Thymus (tissue), 11 donors: Measurements from ENCODE around the gene CYP51A1. TPM values are rescaled to one million over a fixed set of nuclear protein-coding genes. Genes with fewer than 3 reads are reported as not detected.

ENCODE experiments used
- DNase-seq, 9 donors: peaks; one replicate each; pipeline ENCODE4 v3.0.0-alpha.2; 2013; ENCODE audit warnings: low spot score in 9 of 9, low read depth in 6 of 9, missing footprints in 1 of 9
- H3K27ac ChIP-seq, 2 donors: one replicate each; pipeline ENCODE4 v1.5.1; 2013; ENCODE audit warnings: control low read depth in 1 of 2, low read depth in 1 of 2, low read length in 1 of 2, mild to moderate bottlenecking in 1 of 2, moderate library complexity in 1 of 2
- H3K27me3 ChIP-seq, 2 donors: one replicate each; pipeline ENCODE4 v1.5.1; 2013; ENCODE audit warnings: low read length in 1 of 2; ENCODE audit not compliant: control insufficient read depth in 2 of 2, insufficient read depth in 1 of 2
- H3K36me3 ChIP-seq, 2 donors: one replicate each; pipeline ENCODE4 v1.5.1; 2013; ENCODE audit warnings: low read length in 1 of 2, mild to moderate bottlenecking in 1 of 2, moderate library complexity in 1 of 2; ENCODE audit not compliant: control insufficient read depth in 2 of 2, insufficient read depth in 2 of 2
- H3K4me1 ChIP-seq, 2 donors: one replicate each; pipeline ENCODE4 v1.5.1; 2013; ENCODE audit warnings: low read length in 2 of 2; ENCODE audit not compliant: control insufficient read depth in 2 of 2, insufficient read depth in 2 of 2
- H3K4me3 ChIP-seq, 2 donors: one replicate each; pipeline ENCODE4 v1.5.1; 2013; ENCODE audit warnings: low read length in 2 of 2, control low read depth in 1 of 2, mild to moderate bottlenecking in 1 of 2
- H3K9me3 ChIP-seq, 2 donors: one replicate each; pipeline ENCODE4 v1.5.1; 2013; ENCODE audit warnings: low read length in 1 of 2, mild to moderate bottlenecking in 1 of 2; ENCODE audit not compliant: control insufficient read depth in 2 of 2, insufficient read depth in 1 of 2
- WGBS: extraction: QIAGEN DNeasy Blood & Tissue Kit; methylation state at CpG from one replicate; pipeline ENCODE4 v1.1.7; 2013; 5-methylcytosine and 5-hydroxymethylcytosine counted together
- polyA plus RNA-seq: library from polyadenylated mRNA; stranded (reverse); fragments of 200-250 nt; gene quantifications from one replicate; pipeline ENCODE4 v1.2.3, GENCODE V29; 2013
- total RNA-seq: library from RNA; stranded (reverse); fragments of 120-200 nt; gene quantifications from one replicate; pipeline ENCODE4 v1.2.4, GENCODE V29; 2013
- donor health status: healthy.

CYP51A1 gene
- total and polyA plus RNA-seq, 2 donors, result 8.9 to 14.7 TPM

DNA sequence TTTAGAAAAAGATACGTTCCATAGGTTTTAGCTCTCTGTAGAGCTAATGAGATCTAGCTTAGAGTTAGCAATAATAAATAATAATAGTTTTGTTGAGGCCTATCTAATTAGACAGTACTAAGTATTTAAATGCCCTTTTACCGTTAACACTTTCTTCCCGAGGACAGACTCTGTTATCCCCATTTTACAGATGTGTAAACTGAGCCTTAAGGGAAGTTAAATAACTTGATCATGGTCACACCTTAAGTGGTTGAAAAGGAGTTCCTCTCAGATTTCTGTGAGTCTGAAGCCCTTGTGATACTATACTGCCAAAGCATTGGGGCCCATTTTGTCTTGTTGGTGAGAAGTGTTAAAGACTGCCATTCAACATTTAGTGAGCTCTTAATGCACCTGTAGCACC, 61.6 kb downstream of the CYP51A1 start:
- H3K4me1 ChIP-seq, result no peaks in the 10 kb centered on the region
- peaks cover 2 to 23% of the 10 kb centered on the region in 2 donors for H3K36me3 ChIP-seq
- WGBS, result over 99% methylated on average over 3 of the region's 3 CpGs
- DNase-seq, result no peak
- H3K27ac ChIP-seq, result no peak overlapping the region
- no peak overlapping the region for H3K4me3 ChIP-seq
- no peaks in the 10 kb centered on the region for H3K9me3 ChIP-seq
- no peaks in the 10 kb centered on the region for H3K27me3 ChIP-seq

DNA sequence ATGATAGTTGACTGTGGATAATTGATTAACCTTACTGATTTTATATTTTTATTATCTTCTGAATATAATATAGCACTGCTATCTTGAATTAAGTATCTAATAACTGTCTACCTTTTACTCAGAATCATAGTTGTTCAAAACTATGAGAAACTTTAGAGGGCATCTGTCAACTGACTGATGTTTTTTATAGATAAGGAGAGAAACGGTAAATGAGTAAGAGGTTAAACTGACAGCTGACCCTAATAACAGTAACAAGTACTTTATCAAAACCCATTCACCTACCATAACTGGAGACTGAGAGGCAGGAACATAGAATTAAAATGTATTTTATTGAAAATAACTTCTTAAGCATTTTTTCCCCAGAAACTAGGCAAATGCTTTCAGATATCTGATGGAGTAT, 62.2 kb downstream of the CYP51A1 start:
- Histone ChIP-seq H3K4me1 (no peaks in the 10 kb centered on the region), H3K27ac (no peak overlapping the region), H3K36me3 (peaks cover 2 to 23% of the 10 kb centered on the region in 2 donors), H3K9me3 (no peaks in the 10 kb centered on the region), H3K27me3 (no peaks in the 10 kb centered on the region), H3K4me3 (no peak overlapping the region)
- no peak for DNase-seq
- WGBS, result 95% methylated on average over 1 of the region's 1 CpG

DNA sequence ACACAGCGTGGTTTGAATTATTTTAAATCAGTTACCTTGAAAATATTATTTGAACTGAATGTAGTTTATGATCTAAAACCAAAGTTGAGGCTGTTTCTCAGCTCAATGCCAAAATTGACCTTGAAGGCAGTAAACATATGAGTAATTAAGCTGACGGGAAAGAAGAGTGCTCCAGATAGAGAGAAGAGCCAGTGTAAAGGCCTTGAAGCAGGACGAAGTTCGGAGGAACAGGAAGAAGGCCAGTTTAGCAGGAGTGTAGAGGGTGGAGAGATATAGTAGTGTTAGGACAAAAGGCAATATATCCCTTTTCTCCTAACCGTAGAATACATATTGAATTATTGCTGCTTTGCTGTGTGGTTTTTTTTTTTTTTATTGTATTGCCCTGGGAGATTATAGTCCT, 63.2 kb downstream of the CYP51A1 start:
- H3K27me3 ChIP-seq, result no peaks in the 10 kb centered on the region
- no peaks in the 10 kb centered on the region for H3K9me3 ChIP-seq
- no peaks in the 10 kb centered on the region for H3K4me1 ChIP-seq
- H3K36me3 ChIP-seq, result peaks cover 7 to 30% of the 10 kb centered on the region in 2 donors
- 98% methylated on average over 5 of the region's 5 CpGs for WGBS
- H3K4me3 ChIP-seq, result no peak overlapping the region
- DNase-seq, result no peak
- no peak overlapping the region for H3K27ac ChIP-seq

DNA sequence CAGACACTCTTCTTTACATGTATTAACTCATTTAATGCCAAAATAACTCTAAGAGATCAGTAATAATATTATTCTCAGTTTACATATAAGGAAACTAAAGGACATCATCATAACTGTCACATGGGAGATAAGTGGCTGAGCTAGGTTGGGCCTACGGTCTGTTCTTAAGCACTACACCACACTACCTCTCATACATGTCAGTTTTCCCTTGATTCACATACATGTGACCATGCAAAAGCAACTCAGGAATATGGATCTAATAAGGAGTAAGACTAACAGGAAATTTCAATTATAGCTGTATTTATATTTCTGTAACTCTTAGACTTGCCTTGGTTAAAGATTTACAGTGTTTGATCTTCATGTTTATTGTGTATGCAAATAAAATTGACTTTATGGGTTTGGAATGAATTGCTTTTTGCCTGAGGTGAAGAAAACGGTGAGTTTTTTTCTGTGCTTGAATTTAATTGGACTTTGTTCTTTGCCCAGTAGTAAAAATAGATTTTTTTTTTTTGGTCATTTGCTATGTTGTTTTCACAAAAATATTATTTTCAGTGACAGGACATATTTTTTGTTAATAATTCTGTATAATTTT, 69.7 kb downstream of the CYP51A1 start:
- WGBS, result 99% methylated on average over 2 of the region's 2 CpGs
- no peak overlapping the region for H3K27ac ChIP-seq
- peaks cover 4 to 28% of the 10 kb centered on the region in 2 donors for H3K36me3 ChIP-seq
- H3K4me1 ChIP-seq, result no peaks in the 10 kb centered on the region
- H3K27me3 ChIP-seq, result no peaks in the 10 kb centered on the region
- H3K4me3 ChIP-seq, result no peak overlapping the region
- no peak for DNase-seq
- H3K9me3 ChIP-seq, result no peaks in the 10 kb centered on the region

Other genes with a start within 250 kb of the CYP51A1 start
- gene AKAP9, start 193.6 kb downstream of the CYP51A1 start, total RNA-seq, result 53.2 TPM
- 25.3 TPM for gene AKAP9, start 193.6 kb downstream of the CYP51A1 start, polyA plus RNA-seq
- 0.05 TPM for gene LRRD1, start 44.7 kb upstream of the CYP51A1 start, total RNA-seq
- gene LRRD1, start 44.7 kb upstream of the CYP51A1 start, polyA plus RNA-seq, result 0.05 TPM
- 31.5 TPM for gene KRIT1, start 111.4 kb upstream of the CYP51A1 start, total RNA-seq
- 29.3 TPM for gene KRIT1, start 111.4 kb upstream of the CYP51A1 start, polyA plus RNA-seq
- gene ANKIB1, start 111.5 kb upstream of the CYP51A1 start, total RNA-seq, result 36.5 TPM
- gene ANKIB1, start 111.5 kb upstream of the CYP51A1 start, polyA plus RNA-seq, result 27.0 TPM